22Rv1 (cell line): Measurements from ENCODE around the gene NEK2.
A peak's percentile ranks its signal among the peaks of the same experiment; 100 is the strongest.
"Not testable (repeated sequence)": the region's sequence is repeated elsewhere in the genome, so short reads cannot be mapped to it uniquely, and the experiment has no call there.

Experiments used
- H3K27ac ChIP-seq: fragments of 450-650 bp; 2 replicates; pipeline ENCODE4 v1.5.1; 2017
- CTCF ChIP-seq: fragments of 450-650 bp; IDR thresholded peaks from 2 replicates; pipeline ENCODE4 v1.5.1; 2017; ENCODE audit warnings: mild to moderate bottlenecking
- ZFX ChIP-seq: fragments of 450-650 bp; IDR thresholded peaks from 2 replicates; pipeline ENCODE4 v1.6.1; 2017; ENCODE audit warnings: antibody characterized with exemption, borderline replicate concordance

The NEK2 gene

GRCh38 chr1:211630236-211631081, 45.0 kb downstream of the NEK2 start:
- no peak overlapping the region for H3K27ac ChIP-seq
- TF ChIP-seq ZFX (no peak), CTCF (no peak)

- H3K27ac ChIP-seq, result no peak overlapping the region
- no peak for TF ChIP-seq CTCF
- no peak for TF ChIP-seq ZFX
Measured at GRCh38 chr1:211628417-211628816, 47.0 kb downstream of the NEK2 start.

- TF ChIP-seq CTCF (no peak), ZFX (no peak)
- no peak overlapping the region for H3K27ac ChIP-seq
Measured at GRCh38 chr1:211627259-211627658, 48.2 kb downstream of the NEK2 start.

GRCh38 chr1:211625866-211626265, 49.6 kb downstream of the NEK2 start:
- not testable (repeated sequence) for H3K27ac ChIP-seq

- TF ChIP-seq CTCF, result peak; percentile 37
- no peak for TF ChIP-seq ZFX
- no peak overlapping the region for H3K27ac ChIP-seq
Measured at GRCh38 chr1:211625040-211625439, 50.4 kb downstream of the NEK2 start.

GRCh38 chr1:211623515-211623914, 51.9 kb downstream of the NEK2 start:
- no peak for TF ChIP-seq CTCF
- no peak for TF ChIP-seq ZFX
- no peak overlapping the region for H3K27ac ChIP-seq

- TF ChIP-seq ZFX (no peak), CTCF (no peak)
- H3K27ac ChIP-seq, result no peak overlapping the region
Measured at GRCh38 chr1:211621447-211622198, 53.8 kb downstream of the NEK2 start.
